Measurements from ENCODE around the gene HP1BP3.

- TF ChIP-seq CTCF (IDR thresholded peaks at IDR 0.05; ENCODE audit: low read depth, low read length, missing input control) (no peak), SP1 (IDR thresholded peaks at IDR 0.05) (no peak), HNF4A (conservative IDR thresholded peaks at IDR 0.05) (no peak), YY1 (IDR thresholded peaks at IDR 0.05) (no peak), REST (IDR thresholded peaks at IDR 0.05) (no peak), RAD21 (IDR thresholded peaks at IDR 0.05) (no peak), MAX (IDR thresholded peaks at IDR 0.05) (no peak), NR2F2 (IDR thresholded peaks at IDR 0.05) (no peak), JUND (IDR thresholded peaks at IDR 0.05) (no peak), ZBTB33 (IDR thresholded peaks at IDR 0.05) (no peak), HNF4G (IDR thresholded peaks at IDR 0.05) (no peak)
Observed at GRCh38 chr1:20834780-20835179, 47.7 kb upstream of the HP1BP3 start.
